ENCODE data around the gene PDZD2.
A peak's percentile ranks its signal among the peaks of the same experiment; 100 is the strongest.

PDZD2 gene

GRCh38 chr5:31632460-31632859 lies 6.5 kb upstream of the PDZD2 start:
- no peak for DNase-seq (ENCODE audit: low read depth)
- no peak overlapping the region for H3K4me3 ChIP-seq (ENCODE audit: low read depth, low read length)

DNA sequence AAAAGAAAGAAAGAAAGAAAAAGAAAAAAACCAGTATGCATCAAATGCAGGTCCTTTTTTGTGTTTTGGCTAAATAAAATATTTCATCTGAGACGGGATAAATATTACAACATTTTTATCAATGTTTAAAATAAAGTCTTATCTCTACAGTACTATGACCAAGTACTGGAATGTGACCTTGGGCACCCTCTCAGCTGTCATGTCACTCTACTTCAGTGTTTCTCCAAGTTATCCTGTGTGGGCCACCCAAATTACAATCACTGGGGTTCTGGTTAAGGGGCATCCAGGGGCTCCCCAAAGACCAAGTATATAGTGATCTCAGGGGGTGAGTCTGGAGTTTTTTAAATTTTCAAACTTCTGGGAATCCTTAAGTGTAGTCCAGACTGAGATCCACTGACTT lies 3.5 kb upstream of the PDZD2 start:
- no peak overlapping the region for H3K4me3 ChIP-seq (ENCODE audit: low read depth, low read length)
- DNase-seq (ENCODE audit: low read depth): no peak

DNA sequence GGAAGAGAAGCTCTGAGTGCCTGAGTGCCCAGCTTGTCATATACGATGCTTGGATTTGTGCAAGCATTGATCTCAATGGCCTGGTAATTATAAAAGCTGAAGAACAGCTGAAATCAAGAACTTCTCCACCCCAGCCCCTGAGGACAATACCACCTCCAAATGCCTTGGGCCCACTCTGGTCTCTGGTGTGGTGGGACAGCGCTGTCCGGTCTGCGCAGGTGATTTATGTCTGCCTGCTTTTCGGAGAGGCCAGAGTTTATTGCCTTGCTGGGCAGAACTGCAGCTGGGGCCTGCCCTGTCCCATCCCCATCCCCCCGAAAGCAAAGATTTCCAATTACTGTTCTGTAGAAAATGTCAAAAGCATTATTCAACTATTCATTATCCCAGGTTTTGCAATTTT lies 1.1 kb upstream of the PDZD2 start:
- DNase-seq (ENCODE audit: low read depth): no peak
- no peak overlapping the region for H3K4me3 ChIP-seq (ENCODE audit: low read depth, low read length)

DNA sequence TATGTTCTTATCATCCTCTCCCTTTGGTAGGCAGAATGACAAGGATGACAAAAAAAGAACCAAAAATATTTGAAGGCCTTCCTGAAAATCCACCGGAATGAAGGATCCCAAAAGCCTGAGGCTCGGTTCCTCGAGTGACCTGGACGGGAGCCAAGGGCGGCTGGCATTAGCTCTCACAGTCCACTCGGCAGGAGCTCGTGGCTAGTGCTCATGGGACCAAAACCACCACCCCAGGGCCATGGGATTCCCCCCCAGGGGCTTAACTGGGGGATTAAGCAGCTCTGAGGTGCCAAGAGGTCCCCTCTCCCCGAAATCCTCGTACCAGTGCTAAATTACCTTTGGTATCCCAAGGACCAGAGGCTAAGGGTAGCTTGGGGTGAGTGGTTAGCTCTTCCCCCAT lies 586 bp upstream of the PDZD2 start:
- peak overlapping the region; percentile 59 for H3K4me3 ChIP-seq (ENCODE audit: low read depth, low read length)
- DNase-seq (ENCODE audit: low read depth): no peak

DNA sequence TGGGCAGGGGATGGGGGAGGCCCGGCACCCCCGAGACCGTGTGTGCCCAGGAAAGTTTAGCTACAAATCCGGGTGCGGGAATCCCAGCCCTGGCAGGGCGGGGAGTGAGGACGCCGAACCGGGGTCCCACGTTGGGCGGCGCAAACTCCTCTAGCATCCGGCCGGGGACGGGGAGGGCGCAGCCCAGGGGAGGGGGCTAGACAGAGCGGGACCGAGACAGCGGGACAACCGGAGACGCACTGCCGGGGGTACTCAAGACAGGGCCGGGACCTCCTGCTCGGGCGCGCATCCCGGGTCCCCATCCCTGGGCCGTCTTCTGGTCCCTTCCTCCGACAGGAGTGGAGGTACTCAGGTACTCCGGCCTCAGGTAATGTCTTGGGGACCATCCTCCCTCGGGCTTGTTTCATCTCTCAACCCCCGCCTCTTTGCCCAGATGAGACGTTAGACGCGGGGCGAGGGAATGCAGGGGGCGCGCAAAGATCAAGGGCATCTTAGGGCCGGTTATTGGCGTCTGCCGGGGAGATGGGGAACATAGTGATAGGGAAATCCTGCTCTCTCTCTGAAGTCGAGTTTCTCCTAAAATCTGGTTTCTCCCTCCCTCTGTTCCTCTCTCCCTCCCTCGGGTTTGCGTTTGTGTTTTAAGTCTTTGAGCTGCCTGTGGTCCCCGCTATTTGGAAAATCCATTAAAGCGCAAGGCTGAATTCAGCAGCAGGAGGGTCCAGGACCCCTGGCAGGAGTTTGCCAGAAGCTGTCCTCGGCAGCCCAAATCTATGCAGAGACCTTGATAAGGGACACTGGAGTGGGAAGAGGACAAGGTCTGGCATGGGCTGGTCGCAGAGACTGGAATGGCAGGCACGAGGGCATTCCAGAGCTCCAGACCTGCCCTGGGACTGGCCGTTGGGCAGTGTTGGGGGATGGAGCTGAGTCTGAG lies 815 bp downstream of the PDZD2 start:
- peak overlapping the region; percentile 42 for H3K4me3 ChIP-seq (ENCODE audit: low read depth, low read length)

DNA sequence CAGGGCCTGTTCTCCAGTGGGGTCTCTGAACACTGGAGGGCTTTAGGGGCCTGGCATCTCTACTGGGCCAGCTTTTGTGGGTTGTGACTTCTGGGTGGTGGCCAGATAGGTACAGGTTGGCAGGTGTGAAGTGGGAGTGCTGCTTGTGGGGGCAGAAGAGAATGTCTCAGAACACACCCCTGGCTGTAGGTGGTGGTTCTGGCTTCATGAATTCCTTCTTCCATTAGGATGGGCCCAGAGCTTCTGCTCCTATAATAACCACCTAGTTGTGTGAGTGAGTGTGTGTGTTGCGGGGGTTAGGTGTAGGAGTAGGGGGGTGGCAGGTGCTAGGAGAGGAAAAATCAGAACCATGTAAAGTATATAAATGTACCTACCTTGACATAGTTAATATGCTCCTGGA lies 1.6 kb downstream of the PDZD2 start:
- no peak for DNase-seq (ENCODE audit: low read depth)
- no peak overlapping the region for H3K4me3 ChIP-seq (ENCODE audit: low read depth, low read length)

More for the DNA sequence above, 815 bp downstream of the PDZD2 start:
- DNase-seq (ENCODE audit: low read depth): no peak

DNA sequence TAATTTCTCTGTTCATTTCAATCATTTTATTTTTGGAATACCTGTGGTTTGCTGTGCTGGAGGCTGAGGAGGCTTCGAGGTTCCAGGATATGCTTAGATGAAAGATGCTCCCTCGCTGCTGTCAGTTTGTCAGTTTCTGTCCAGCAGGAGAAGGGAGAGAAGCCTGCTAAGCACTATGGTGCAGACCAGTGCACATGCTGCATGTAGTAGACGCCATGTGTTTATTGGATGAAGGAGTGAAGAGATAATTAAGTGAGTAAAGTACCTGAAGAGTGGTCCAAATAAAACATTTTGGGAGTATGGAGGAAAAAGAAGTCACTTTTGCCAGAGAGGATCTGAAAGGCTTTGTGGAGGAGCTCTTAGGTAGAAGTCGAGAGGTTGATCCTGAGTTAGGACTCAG lies 2.1 kb downstream of the PDZD2 start:
- DNase-seq (ENCODE audit: low read depth): no peak
- no peak overlapping the region for H3K4me3 ChIP-seq (ENCODE audit: low read depth, low read length)

- no peak overlapping the region for H3K4me3 ChIP-seq (ENCODE audit: low read depth, low read length)
- no peak for DNase-seq (ENCODE audit: low read depth)
Measured at GRCh38 chr5:31641575-31641974, 2.6 kb downstream of the PDZD2 start.

- no peak overlapping the region for H3K4me3 ChIP-seq (ENCODE audit: low read depth, low read length)
- no peak for DNase-seq (ENCODE audit: low read depth)
Measured at GRCh38 chr5:31645420-31646081, 6.6 kb downstream of the PDZD2 start.

- no peak overlapping the region for H3K4me3 ChIP-seq (ENCODE audit: low read depth, low read length)
- DNase-seq (ENCODE audit: low read depth): no peak
Measured at GRCh38 chr5:31648326-31648725, 9.4 kb downstream of the PDZD2 start.

- no peak overlapping the region for H3K4me3 ChIP-seq (ENCODE audit: low read depth, low read length)
- DNase-seq (ENCODE audit: low read depth): no peak
Measured at GRCh38 chr5:31651241-31651640, 12.3 kb downstream of the PDZD2 start.

GRCh38 chr5:31655491-31655890 lies 16.6 kb downstream of the PDZD2 start:
- no peak overlapping the region for H3K4me3 ChIP-seq (ENCODE audit: low read depth, low read length)
- DNase-seq (ENCODE audit: low read depth): no peak

DNA sequence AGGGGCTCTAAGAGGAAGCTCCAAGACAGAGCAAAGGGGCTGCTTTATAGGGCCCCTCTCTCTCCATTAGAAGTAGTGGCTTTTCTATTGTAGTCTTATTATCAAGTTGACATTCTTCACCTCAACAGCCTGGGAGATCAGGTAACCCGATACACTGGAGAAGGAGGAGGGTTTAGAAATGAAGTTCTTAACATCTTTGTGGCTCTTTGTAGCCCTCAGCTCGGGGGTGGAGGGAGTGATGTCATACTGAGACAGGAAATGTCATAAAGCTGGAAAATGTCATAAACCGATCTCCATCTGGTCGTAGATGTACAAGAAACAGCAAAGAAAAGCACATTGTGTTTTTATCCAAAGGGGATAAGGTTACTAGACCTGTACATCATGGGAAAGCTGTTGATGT lies 17.9 kb downstream of the PDZD2 start:
- no peak overlapping the region for H3K4me3 ChIP-seq (ENCODE audit: low read depth, low read length)

DNA sequence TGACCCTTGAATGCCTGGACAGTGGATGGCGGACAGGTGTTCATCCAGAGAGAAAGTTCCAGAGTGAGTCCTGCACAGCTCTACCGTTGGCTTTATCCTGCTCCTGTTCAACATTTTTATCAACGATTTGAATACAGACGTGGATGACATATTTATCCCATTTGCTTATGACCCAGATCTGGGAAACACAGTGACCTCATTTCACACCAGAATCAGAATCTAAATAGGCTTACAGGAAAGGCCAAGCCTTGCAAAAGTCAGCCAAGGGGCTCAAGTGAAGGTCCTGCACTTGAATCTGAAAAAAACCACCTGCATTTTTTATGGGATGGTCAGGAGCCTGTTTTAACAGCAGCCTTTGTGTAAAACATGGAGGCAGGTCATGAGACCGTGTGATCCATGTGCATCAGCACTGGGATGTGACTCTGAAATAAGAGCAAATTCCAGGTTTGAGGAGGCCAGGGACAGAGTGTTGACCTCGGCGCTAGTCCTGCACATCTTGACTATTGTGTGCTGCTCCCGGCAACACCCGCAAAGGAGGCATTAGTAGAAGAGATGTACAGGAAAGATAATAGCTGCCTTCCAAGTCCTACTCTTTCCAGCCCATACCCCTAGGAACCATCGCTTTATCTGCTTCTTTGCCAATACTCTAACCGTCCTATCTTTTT lies 18.5 kb downstream of the PDZD2 start:
- no peak overlapping the region for H3K4me3 ChIP-seq (ENCODE audit: low read depth, low read length)

More for the DNA sequence above, 17.9 kb downstream of the PDZD2 start:
- DNase-seq (ENCODE audit: low read depth): no peak

DNA sequence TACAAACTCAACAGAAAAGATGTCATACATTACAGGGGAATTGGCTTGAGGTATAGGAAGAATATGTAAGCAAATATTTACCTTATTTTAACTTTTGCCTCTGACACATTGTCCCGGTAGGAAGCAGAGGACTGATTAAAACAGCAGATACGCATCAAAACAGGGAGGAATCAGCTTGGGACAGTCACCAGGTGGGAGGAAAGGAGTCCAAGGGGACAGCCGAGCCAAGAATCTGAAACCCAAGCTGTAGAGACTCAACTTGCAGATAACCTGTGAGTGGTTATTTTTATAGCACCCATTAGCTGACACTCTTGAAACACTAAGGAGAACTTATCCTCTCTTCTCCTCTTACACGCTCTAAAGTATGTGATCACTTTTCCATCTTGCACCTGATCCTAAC lies 22.3 kb downstream of the PDZD2 start:
- no peak for DNase-seq (ENCODE audit: low read depth)
- no peak overlapping the region for H3K4me3 ChIP-seq (ENCODE audit: low read depth, low read length)

More for the DNA sequence above, 18.5 kb downstream of the PDZD2 start:
- no peak for DNase-seq (ENCODE audit: low read depth)

- no peak overlapping the region for H3K4me3 ChIP-seq (ENCODE audit: low read depth, low read length)
- no peak for DNase-seq (ENCODE audit: low read depth)
Measured at GRCh38 chr5:31663519-31663918, 24.6 kb downstream of the PDZD2 start.

DNA sequence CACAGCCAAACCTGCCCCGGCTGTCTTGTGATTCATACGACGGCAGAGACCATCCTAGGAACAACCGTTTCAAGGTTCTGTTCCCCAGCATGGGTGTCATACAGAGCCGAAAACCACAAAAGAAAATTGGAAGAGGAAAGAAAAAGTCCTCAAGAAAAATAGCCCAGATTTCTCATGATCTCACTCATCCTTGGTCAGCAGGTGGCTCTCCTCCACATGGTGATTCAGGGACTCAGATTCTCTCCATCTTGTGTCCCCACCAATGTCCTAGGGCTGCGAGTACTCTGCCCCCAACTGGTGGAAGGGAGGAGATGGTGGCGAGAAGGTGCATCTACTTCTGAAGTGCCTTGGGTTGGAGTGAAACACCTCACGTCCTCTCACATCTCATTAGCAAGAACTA lies 25.6 kb downstream of the PDZD2 start:
- no peak for DNase-seq (ENCODE audit: low read depth)
- no peak overlapping the region for H3K4me3 ChIP-seq (ENCODE audit: low read depth, low read length)

- DNase-seq (ENCODE audit: low read depth): no peak
- no peak overlapping the region for H3K4me3 ChIP-seq (ENCODE audit: low read depth, low read length)
Measured at GRCh38 chr5:31671339-31671741, 32.4 kb downstream of the PDZD2 start.

- DNase-seq (ENCODE audit: low read depth): no peak
Measured at GRCh38 chr5:31674371-31674951, 35.5 kb downstream of the PDZD2 start.

DNA sequence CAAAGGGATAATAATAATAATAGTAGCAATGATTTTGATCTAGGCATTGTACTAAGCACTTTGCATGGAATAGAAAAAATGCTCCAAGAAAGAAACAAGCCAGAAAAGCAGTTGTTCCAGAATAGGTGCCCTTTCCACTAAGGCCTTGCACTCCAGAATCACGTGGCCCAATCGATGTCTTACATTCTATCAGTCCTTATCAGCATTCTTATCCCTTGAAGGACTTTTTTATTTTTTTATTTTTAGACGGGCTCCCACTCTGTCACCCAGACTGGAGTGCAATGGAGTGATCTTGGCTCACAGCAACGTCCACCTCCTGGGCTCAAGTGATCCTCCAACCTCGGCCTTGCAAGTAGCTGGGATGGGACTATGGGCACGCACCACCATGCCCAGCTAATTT lies 36.5 kb downstream of the PDZD2 start:
- no peak overlapping the region for H3K4me3 ChIP-seq (ENCODE audit: low read depth, low read length)
- DNase-seq (ENCODE audit: low read depth): no peak

More at GRCh38 chr5:31674371-31674951, 35.5 kb downstream of the PDZD2 start:
- H3K4me3 ChIP-seq (ENCODE audit: low read depth, low read length): no peak overlapping the region

Data from skeletal muscle cell (primary cell).